ENCODE results near the gene SBNO2.
A peak's percentile ranks its signal among the peaks of the same experiment; 100 is the strongest.

Gene SBNO2, protein sequence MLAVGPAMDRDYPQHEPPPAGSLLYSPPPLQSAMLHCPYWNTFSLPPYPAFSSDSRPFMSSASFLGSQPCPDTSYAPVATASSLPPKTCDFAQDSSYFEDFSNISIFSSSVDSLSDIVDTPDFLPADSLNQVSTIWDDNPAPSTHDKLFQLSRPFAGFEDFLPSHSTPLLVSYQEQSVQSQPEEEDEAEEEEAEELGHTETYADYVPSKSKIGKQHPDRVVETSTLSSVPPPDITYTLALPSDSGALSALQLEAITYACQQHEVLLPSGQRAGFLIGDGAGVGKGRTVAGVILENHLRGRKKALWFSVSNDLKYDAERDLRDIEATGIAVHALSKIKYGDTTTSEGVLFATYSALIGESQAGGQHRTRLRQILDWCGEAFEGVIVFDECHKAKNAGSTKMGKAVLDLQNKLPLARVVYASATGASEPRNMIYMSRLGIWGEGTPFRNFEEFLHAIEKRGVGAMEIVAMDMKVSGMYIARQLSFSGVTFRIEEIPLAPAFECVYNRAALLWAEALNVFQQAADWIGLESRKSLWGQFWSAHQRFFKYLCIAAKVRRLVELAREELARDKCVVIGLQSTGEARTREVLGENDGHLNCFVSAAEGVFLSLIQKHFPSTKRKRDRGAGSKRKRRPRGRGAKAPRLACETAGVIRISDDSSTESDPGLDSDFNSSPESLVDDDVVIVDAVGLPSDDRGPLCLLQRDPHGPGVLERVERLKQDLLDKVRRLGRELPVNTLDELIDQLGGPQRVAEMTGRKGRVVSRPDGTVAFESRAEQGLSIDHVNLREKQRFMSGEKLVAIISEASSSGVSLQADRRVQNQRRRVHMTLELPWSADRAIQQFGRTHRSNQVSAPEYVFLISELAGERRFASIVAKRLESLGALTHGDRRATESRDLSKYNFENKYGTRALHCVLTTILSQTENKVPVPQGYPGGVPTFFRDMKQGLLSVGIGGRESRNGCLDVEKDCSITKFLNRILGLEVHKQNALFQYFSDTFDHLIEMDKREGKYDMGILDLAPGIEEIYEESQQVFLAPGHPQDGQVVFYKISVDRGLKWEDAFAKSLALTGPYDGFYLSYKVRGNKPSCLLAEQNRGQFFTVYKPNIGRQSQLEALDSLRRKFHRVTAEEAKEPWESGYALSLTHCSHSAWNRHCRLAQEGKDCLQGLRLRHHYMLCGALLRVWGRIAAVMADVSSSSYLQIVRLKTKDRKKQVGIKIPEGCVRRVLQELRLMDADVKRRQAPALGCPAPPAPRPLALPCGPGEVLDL (N-terminal part only)

DNA sequence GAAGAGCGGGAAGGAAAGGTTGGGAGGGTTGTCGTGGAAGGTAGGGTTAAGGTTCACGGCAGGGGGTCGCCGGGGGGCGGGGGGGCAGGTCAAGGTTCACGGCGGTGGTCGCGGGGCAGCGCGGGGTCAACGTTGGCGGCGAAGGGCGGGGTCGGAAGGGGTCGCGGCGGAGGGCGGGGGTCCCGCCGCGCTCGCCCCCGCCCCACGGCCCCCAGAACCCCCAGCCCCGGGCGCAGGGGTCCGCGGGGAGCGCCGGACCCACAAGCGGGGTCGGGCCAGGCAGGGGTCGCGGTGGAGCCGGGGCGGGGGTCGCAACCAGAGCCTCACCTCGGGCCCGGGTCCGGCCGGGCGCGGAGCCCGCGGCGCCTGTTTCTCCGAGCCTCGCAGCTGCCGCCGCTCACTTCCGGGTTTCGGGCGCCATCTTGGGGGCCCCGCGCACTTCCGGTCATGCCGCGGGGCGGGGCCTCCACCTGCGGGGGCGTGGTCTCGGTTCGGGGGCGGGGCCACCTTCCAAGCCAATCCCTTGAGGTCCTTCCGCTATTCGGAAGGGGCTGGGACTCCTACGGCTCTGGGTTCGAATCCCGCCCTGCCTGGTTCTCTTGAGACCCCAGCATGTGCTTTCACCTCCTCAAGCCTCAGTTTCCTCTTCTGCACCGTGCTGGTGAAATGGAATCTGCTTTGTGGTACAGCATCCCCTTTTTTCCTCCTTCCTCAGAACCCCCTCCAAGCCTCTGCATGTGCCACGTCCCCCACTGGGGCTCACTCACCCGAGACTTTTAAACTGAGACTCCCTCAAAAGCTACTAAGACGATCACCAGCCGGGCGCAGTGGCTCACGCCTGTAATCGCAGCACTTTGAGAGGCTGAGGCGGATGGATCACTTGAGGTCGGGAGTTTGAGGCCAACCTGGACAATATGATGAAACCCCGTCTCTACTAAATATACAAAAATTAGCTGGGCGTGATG lies at the start of gene SBNO2:
Gene SBNO2 (minus strand): TSS at position 424 of the 965 bp plus-strand sequence. CDS start 19,992 bp downstream, outside the sequence.
- DNase-seq (ENCODE audit: low read depth in 2 of 2): peak; percentile 82 to 83

DNA sequence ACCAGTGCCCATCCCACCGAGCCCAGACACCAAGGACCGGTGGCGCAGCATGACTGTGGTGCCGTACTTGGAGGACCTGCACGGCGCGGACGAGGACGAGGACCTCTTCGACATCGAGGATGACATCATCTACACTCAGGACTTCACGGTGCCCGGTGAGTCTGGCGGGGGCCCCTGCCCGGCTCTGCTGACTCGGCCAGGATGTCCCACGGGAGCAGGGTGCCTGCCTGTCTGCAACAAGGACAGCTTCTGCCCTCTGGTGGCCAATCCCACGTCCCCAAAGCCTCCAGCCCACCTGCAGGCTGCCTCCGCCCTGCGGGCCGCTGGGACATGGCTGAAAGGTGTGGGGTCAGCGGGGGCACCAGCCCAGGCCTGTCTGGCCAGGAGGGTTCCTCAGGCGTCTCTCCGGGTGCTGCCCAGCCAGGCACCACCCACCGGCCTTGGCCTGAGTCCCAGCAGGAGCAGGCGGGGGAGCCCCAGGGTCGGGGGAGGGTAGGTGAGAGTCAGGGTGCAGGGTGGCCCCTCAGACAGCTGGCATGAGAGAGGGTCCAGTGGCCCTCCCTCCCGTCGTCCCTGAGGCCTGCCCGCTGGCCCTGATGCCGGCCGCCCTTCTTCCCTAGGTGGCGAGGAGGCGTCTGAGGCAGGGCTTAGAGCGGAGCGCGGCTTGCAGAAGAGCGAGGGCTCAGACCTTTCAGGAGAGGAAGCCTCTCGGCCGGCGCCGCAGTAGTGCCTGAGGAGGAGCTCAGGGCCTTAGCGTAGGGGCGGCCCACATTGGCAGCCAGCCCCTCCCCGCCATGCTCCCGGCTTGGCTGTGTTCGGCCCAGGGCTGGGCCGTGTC lies 49.2 kb upstream of the SBNO2 start:
- no peak for DNase-seq (ENCODE audit: low read depth in 2 of 2)

GRCh38 chr19:1222394-1222793 lies 48.3 kb upstream of the SBNO2 start:
- no peak for DNase-seq (ENCODE audit: low read depth in 2 of 2)

DNA sequence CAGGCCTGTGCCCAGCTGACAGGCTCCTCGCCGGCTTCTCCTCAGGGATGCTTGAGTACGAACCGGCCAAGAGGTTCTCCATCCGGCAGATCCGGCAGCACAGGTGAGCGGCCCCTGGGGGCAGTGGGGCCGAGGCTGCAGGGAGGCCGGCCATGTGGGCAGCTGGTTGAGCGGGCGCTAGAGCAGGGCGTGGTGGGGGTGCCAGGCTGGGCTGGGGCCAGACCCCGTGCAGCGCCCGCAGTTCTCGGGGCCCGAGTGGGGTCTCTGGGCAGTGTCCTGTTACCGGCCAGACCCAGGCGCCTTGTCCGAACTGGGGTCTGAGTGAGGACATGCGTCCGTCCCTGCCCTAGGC lies 47.8 kb upstream of the SBNO2 start:
- DNase-seq (ENCODE audit: low read depth in 2 of 2): no peak

DNA sequence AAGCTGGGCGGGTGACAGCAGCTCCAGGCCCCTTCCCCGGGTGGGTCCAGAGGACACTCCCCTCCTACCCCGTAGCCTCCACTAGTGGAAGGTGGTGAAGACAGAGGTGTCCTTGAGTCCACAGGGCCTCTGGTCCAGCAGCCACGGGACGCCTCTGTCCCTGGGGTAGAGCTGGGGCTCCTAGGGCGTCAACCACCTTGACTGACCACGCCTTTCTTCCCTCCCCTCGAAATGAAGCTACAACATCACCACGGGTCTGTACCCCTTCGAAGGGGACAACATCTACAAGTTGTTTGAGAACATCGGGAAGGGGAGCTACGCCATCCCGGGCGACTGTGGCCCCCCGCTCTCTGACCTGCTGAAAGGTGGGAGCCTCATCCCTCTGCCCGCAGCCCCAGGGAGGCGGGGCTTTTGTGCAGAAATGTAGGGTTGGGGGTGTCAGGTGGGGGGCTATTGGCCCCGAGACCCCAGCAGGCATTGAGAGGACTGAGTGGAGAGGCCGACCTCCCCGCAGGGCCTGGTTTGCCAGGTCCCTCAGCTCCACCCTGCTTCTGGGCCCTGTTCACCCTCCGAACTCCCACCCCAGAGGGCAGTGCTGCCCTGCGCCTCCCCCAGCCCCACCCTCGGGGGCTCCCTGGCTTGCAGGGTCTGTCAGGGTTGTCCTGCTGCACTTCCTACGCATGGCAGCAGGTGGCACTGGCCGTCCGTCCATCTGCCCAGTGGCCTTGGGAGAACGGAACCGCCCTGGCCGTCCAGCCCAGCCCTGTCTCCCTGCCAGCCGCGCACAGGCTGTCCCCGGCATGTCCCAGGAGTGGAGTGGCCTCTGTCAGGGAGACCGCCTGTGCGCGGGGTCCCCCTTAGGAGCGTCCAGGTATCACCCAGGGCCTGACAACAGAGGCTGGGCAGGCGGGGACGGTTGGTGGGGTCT lies 47.2 kb upstream of the SBNO2 start:
- DNase-seq (ENCODE audit: low read depth in 2 of 2): no peak

- no peak for DNase-seq (ENCODE audit: low read depth in 2 of 2)
These were observed 46.4 kb upstream of the SBNO2 start for GRCh38 chr19:1220477-1220930.

GRCh38 chr19:1219786-1220476 lies 45.9 kb upstream of the SBNO2 start:
- DNase-seq (ENCODE audit: low read depth in 2 of 2): no peak

DNA sequence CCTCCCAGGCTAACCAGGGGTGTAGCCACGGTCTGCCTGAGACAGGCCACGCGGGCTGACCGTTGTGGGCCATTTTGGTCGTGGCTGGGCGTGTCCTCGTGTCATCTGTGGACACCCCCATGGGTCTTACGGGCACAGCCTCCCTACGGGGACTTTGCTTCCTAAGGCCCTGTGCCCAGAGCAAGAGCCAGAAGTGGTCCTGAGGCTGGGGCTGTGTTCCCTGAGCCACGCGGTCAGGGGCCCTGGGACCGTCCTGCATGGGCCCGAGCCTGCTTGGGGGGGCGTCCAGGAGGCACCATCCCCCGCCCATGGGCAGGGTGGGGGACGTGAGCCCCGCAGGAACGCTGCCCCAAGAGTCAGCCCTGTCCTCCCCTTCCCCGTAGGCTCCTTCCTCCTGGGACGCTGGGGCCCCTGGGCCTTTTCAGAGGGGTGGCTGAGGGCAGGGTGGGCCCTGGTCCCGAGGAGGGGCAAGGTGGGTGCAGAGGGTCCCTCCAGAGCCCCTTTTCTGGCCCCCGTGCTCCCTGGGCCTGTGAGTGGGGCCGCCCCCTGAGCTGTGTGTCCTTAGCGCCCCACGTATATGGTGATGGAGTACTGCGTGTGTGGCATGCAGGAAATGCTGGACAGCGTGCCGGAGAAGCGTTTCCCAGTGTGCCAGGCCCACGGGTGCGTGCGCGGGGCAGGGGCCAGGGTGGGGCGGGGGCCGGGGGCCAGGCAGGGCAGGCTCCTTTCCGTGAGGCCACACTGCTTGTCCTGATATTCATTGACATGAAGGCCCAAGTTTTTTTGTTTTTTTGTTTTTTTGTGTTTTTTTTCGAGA lies 44.9 kb upstream of the SBNO2 start:
- no peak for DNase-seq (ENCODE audit: low read depth in 2 of 2)

GRCh38 chr19:1217366-1217765 lies 43.3 kb upstream of the SBNO2 start:
- no peak for DNase-seq (ENCODE audit: low read depth in 2 of 2)

- DNase-seq (ENCODE audit: low read depth in 2 of 2): no peak
These were observed 42.7 kb upstream of the SBNO2 start for GRCh38 chr19:1216756-1217155.

DNA sequence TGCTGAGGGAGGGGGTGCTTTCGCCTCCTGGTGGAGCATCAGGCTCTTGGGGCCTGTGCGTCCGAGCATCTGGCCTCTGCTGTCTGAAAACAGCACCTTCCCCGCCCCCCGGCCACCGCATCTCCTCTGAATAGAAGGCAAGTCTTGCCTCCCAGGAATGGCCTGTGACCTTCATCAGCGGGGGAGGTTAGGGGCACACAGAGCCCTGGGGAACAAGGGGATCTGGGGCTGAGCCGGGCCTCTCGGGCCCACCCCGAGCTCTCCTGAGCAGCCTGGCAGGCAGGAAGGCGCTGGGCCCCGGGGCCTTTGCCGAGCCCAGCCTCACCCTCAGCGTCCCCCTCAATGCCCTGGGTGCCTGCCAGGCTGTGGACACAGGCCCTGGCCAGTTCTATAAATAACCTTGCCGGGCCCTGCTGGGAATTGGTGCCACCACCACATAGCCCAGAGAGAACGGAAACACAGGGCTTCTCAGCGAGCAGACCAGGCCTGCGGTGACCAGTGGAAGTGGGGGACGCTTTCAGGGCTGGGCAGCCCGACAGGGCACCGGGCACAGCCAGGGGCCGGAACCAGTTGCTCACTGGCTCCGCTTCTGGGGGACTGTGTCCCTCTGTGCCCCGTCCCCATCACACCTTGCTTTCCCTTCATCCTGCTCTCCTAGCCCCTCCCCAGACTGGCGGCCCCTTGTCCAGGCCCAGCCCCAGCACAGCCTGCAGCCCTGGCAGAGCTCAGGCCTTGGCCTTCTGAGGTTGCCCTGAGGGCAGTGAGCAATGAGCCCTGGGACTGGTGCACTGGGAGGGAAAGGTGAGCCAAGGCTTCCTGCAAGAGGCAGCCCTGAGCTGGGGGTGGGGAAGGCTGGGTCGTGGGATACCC lies 41.0 kb upstream of the SBNO2 start:
- DNase-seq (ENCODE audit: low read depth in 2 of 2): no peak

- DNase-seq (ENCODE audit: low read depth in 2 of 2): no peak
These were observed 40.3 kb upstream of the SBNO2 start for GRCh38 chr19:1214299-1214861.

DNA sequence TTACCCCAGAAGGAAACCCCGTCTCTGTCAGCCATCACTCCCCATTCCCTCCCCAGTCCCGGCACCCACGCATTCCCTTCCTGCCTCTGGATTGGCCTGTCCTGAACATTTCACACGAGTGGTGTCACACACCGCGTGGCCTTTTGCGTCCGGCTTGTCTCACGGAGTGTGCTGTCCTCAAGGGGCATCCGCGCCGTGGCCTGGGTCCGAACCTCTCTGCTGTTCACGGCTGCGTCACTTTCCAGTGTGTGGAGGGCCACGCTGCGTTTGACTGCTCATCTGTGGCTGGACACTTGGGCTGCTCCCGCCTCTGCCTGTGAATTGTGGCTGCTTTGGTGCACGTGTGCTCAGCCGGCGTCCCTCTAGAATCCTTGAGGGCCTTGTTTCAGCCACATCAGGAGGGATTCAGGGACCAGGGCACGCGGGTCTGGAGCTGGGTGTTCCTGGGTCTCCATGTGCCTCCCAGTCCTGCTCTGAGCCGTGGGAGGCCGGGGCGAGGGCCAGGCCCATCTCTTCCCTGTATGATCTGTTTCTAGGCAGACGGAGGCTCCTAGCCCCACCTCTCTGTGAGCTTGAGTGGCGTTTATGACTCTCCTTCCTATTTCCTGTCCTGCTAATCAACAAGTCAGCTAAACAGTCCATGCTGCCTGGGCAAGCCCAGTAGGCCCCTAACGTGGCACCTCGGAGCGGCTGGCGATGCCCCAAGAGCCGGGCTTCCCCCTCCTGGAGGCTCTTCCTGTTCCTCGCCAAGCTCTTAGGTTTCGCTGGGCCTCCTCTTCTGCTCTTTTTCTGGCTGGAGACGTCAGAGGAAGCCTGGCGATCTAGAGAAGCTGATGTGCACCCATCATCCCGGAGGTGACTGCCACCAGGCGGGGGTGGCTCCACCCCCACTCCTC lies 39.6 kb upstream of the SBNO2 start:
- DNase-seq (ENCODE audit: low read depth in 2 of 2): no peak

DNA sequence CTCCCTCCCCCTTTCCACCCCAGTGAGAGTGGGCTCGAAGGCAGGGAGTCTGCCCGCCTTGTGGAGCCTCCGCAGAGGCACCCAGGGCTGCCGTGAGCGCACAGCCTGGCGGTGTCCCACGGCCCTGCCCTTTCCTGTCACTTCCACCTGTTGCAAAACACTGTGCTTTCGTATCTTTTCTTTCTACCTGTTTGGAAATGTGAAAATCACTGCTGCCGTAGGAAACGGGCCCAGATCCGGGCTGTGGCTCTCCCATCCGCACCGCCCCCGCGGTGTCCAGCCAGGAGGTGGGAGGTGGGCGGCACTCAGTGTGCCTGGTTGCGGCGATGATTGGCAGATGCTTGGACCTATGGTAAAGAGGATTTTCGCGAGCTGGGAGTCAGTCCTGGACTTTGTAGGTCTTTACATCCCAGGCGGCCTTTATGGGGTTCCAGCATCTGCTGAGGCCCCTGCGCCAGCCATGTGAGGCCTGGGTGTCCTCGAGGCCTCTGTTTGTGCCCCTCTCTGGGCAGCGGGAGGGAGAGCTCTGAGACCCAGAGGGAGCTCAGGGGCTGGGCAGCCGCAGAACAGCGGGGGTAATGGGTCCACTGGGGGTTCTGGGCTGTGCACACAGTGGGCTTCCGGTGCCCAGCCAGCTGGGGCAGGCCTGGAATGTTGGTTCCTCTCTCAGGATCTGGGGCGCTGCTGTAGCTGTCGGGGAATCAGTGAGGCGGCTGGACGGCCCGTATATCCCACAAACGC lies 37.6 kb upstream of the SBNO2 start:
- no peak for DNase-seq (ENCODE audit: low read depth in 2 of 2)

All from stimulated activated CD8-positive, alpha-beta memory T cell treated with anti-CD3 and anti-CD28 coated beads, Interleukin-2, amount 100 ng/mL, for 1 hour (primary cell).